Glomerular visceral epithelial cell (primary cell): ENCODE results near the gene RPTOR.
A peak's percentile ranks its signal among the peaks of the same experiment; 100 is the strongest.

Source experiments
- DNase-seq: peaks from one replicate; pipeline ENCODE4 v3.0.0-alpha.2; 2016; ENCODE audit errors: extremely low spot score

Gene RPTOR

GRCh38 chr17:80961541-80962330 lies 417.1 kb downstream of the RPTOR start:
- no peak for DNase-seq

GRCh38 chr17:80962356-80963329 lies 418.0 kb downstream of the RPTOR start:
- no peak for DNase-seq

- DNase-seq, result no peak
Observed at GRCh38 chr17:80963812-80964543, 419.3 kb downstream of the RPTOR start.

GRCh38 chr17:80964544-80964856 lies 419.9 kb downstream of the RPTOR start:
- no peak for DNase-seq

- DNase-seq, result no peak
Observed at GRCh38 chr17:80964859-80965580, 420.4 kb downstream of the RPTOR start.

GRCh38 chr17:80965606-80966005 lies 421.0 kb downstream of the RPTOR start:
- no peak for DNase-seq

- DNase-seq, result no peak
Observed at GRCh38 chr17:80967404-80967872, 422.8 kb downstream of the RPTOR start.

- no peak for DNase-seq
Observed at GRCh38 chr17:80968602-80969029, 424.0 kb downstream of the RPTOR start.

GRCh38 chr17:80969030-80969673 lies 424.5 kb downstream of the RPTOR start:
- DNase-seq, result no peak

- no peak for DNase-seq
Observed at GRCh38 chr17:80969674-80970043, 425.0 kb downstream of the RPTOR start.

- DNase-seq, result peak; percentile 31
Observed at GRCh38 chr17:80970044-80970761, 425.6 kb downstream of the RPTOR start.

GRCh38 chr17:80970762-80971703 lies 426.4 kb downstream of the RPTOR start:
- no peak for DNase-seq

- no peak for DNase-seq
Observed at GRCh38 chr17:80971704-80972304, 427.2 kb downstream of the RPTOR start.

- DNase-seq, result no peak
Observed at GRCh38 chr17:80976701-80977100, 432.1 kb downstream of the RPTOR start.

GRCh38 chr17:80977172-80977571 lies 432.5 kb downstream of the RPTOR start:
- DNase-seq, result no peak

GRCh38 chr17:80978499-80979497 lies 434.2 kb downstream of the RPTOR start:
- DNase-seq, result no peak
